ENCODE results near the gene PRPF6. TPM values are rescaled to one million over a fixed set of nuclear protein-coding genes. Genes with fewer than 3 reads are reported as not detected.

PRPF6 gene
- total and polyA plus RNA-seq, 2 of the 13 experiments (the other 11 are each of a cell fraction or from before 2014, with no cell fraction given) = 63.7 to 101 TPM

- TF ChIP-seq MED13 (CRISPR knock-in tag; IDR thresholded peaks at IDR 0.05) (0 out of 2 replicates have a peak, but pooled peaks have one; percentile 32), ZSCAN25 (CRISPR knock-in tag; IDR thresholded peaks at IDR 0.05) (peak; percentile 70; the same call in 1 of the 2 replicates), RAD21 (CRISPR knock-in tag; IDR thresholded peaks at IDR 0.05) (peak; percentile 40; the same call in 1 of the 2 replicates), PHB2 (IDR thresholded peaks at IDR 0.05; ENCODE audit: partially characterized antibody) (no peak), HMG20B (CRISPR knock-in tag; conservative IDR thresholded peaks at IDR 0.05) (no peak; the same call in 1 of the 2 replicates), AGO2 (optimal IDR thresholded peaks at IDR 0.05; ENCODE audit: low read depth, low read length) (peak; percentile 98), TBP (CRISPR knock-in tag; IDR thresholded peaks at IDR 0.05) (peak; percentile 100), RFX1 (IDR thresholded peaks at IDR 0.05) (no peak), HCFC1 (IDR thresholded peaks at IDR 0.05; ENCODE audit: low read depth, low read length) (peak; percentile 100), RAD51 (IDR thresholded peaks at IDR 0.05; ENCODE audit: borderline replicate concordance) (no peak), PCBP1 (IDR thresholded peaks at IDR 0.05; ENCODE audit: borderline replicate concordance, low read depth, low read length) (peak; percentile 72; the same call in 1 of the 2 replicates), NFYC (CRISPR knock-in tag; IDR thresholded peaks at IDR 0.05) (no peak), TARDBP (CRISPR knock-in tag; IDR thresholded peaks at IDR 0.05) (peak; percentile 97), FLYWCH1 (CRISPR knock-in tag; IDR thresholded peaks at IDR 0.05) (peak; percentile 87; the same call in 1 of the 2 replicates), ZNF441 (CRISPR knock-in tag; IDR thresholded peaks at IDR 0.05; ENCODE audit: borderline replicate concordance) (peak; percentile 81; the same call in 1 of the 2 replicates), ZSCAN12 (CRISPR knock-in tag; IDR thresholded peaks at IDR 0.05) (no peak; the same call in 1 of the 2 replicates), KLF9 (CRISPR knock-in tag; IDR thresholded peaks at IDR 0.05; ENCODE audit: low read depth) (peak; percentile 99), ZNF569 (CRISPR knock-in tag; IDR thresholded peaks at IDR 0.05; ENCODE audit: borderline replicate concordance) (0 out of 2 replicates have a peak, but pooled peaks have one; percentile 63)
- TF ChIP-seq, protein P1, sequence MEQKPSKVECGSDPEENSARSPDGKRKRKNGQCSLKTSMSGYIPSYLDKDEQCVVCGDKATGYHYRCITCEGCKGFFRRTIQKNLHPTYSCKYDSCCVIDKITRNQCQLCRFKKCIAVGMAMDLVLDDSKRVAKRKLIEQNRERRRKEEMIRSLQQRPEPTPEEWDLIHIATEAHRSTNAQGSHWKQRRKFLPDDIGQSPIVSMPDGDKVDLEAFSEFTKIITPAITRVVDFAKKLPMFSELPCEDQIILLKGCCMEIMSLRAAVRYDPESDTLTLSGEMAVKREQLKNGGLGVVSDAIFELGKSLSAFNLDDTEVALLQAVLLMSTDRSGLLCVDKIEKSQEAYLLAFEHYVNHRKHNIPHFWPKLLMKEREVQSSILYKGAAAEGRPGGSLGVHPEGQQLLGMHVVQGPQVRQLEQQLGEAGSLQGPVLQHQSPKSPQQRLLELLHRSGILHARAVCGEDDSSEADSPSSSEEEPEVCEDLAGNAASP (CRISPR knock-in tag; IDR thresholded peaks at IDR 0.05; ENCODE audit: borderline replicate concordance) = peak; percentile 80
- TF ChIP-seq, protein P2, sequence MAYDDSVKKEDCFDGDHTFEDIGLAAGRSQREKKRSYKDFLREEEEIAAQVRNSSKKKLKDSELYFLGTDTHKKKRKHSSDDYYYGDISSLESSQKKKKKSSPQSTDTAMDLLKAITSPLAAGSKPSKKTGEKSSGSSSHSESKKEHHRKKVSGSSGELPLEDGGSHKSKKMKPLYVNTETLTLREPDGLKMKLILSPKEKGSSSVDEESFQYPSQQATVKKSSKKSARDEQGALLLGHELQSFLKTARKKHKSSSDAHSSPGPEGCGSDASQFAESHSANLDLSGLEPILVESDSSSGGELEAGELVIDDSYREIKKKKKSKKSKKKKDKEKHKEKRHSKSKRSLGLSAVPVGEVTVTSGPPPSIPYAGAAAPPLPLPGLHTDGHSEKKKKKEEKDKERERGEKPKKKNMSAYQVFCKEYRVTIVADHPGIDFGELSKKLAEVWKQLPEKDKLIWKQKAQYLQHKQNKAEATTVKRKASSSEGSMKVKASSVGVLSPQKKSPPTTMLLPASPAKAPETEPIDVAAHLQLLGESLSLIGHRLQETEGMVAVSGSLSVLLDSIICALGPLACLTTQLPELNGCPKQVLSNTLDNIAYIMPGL (CRISPR knock-in tag; IDR thresholded peaks at IDR 0.05; ENCODE audit: borderline replicate concordance in 1 of 2, low read depth in 1 of 2) = peak; percentile 67 to 88; a peak in 3 of 4 replicates
- TF ChIP-seq, protein P3, sequence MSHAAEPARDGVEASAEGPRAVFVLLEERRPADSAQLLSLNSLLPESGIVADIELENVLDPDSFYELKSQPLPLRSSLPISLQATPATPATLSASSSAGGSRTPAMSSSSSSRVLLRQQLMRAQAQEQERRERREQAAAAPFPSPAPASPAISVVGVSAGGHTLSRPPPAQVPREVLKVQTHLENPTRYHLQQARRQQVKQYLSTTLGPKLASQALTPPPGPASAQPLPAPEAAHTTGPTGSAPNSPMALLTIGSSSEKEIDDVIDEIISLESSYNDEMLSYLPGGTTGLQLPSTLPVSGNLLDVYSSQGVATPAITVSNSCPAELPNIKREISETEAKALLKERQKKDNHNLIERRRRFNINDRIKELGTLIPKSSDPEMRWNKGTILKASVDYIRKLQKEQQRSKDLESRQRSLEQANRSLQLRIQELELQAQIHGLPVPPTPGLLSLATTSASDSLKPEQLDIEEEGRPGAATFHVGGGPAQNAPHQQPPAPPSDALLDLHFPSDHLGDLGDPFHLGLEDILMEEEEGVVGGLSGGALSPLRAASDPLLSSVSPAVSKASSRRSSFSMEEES (CRISPR knock-in tag; IDR thresholded peaks at IDR 0.05) = peak; percentile 91
- TF ChIP-seq, protein P4, sequence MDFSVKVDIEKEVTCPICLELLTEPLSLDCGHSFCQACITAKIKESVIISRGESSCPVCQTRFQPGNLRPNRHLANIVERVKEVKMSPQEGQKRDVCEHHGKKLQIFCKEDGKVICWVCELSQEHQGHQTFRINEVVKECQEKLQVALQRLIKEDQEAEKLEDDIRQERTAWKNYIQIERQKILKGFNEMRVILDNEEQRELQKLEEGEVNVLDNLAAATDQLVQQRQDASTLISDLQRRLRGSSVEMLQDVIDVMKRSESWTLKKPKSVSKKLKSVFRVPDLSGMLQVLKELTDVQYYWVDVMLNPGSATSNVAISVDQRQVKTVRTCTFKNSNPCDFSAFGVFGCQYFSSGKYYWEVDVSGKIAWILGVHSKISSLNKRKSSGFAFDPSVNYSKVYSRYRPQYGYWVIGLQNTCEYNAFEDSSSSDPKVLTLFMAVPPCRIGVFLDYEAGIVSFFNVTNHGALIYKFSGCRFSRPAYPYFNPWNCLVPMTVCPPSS (IDR thresholded peaks at IDR 0.05) = no peak
- TF ChIP-seq, protein P5, sequence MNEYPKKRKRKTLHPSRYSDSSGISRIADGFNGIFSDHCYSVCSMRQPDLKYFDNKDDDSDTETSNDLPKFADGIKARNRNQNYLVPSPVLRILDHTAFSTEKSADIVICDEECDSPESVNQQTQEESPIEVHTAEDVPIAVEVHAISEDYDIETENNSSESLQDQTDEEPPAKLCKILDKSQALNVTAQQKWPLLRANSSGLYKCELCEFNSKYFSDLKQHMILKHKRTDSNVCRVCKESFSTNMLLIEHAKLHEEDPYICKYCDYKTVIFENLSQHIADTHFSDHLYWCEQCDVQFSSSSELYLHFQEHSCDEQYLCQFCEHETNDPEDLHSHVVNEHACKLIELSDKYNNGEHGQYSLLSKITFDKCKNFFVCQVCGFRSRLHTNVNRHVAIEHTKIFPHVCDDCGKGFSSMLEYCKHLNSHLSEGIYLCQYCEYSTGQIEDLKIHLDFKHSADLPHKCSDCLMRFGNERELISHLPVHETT (CRISPR knock-in tag; conservative IDR thresholded peaks at IDR 0.05) = peak; percentile 93
Observed at GRCh38 chr20:64062596-64063388, 81.9 kb downstream of the PRPF6 start, which contains the start of gene TCEA2 (continued).

Data from HepG2 (cell line).